Keratinocyte (primary cell): ENCODE results near the gene KCTD21. TPM values are rescaled to one million over a fixed set of nuclear protein-coding genes. Genes with fewer than 3 reads are reported as not detected.

ENCODE experiments used
- DNase-seq: peaks from one replicate; pipeline ENCODE4 v3.0.0-alpha.2; 2011; ENCODE audit warnings: low read depth, missing footprints, low spot score
- FAIRE-seq: peaks from 2 replicates; lab custom pipeline; 2011; peaks lifted over from hg19 to GRCh38; lab: Jason Lieb, UNC
- H2AFZ ChIP-seq: 2 replicates; pipeline ENCODE4 v1.6.0; 2012; ENCODE audit warnings: low read length, control low read depth, inconsistent platforms; ENCODE audit not compliant: control insufficient read depth
- H3K27ac ChIP-seq: 2 replicates; pipeline ENCODE4 v1.5.1; 2011; ENCODE audit warnings: low read length; ENCODE audit not compliant: control insufficient read depth, insufficient read depth
- H3K27me3 ChIP-seq: 3 replicates; pipeline ENCODE4 v1.6.0; 2011; ENCODE audit warnings: low read length; ENCODE audit not compliant: control insufficient read depth, insufficient read depth; ENCODE audit errors: extremely low read depth
- H3K36me3 ChIP-seq, 2 experiments: 2 replicates in 1 of 2; 3 replicates in 1 of 2; pipeline ENCODE4 v1.5.1; 2011; ENCODE audit warnings: low read length in 2 of 2, mild to moderate bottlenecking in 1 of 2; ENCODE audit not compliant: control insufficient read depth in 2 of 2, insufficient read depth in 2 of 2; ENCODE audit errors: extremely low read depth in 1 of 2
- H3K4me1 ChIP-seq: 3 replicates; pipeline ENCODE4 v1.5.1; 2011; ENCODE audit warnings: low read length; ENCODE audit not compliant: control insufficient read depth, insufficient read depth; ENCODE audit errors: extremely low read depth
- H3K4me2 ChIP-seq: 3 replicates; pipeline ENCODE4 v1.6.0; 2011; ENCODE audit warnings: low read depth, low read length; ENCODE audit not compliant: control insufficient read depth, insufficient read depth; ENCODE audit errors: extremely low read depth
- H3K4me3 ChIP-seq, 3 experiments: fragments of 200-600 bp in 1 of 3; sonication (generic) in 1 of 3; 2 replicates in 2 of 3; 3 replicates in 1 of 3; pipeline ENCODE4 v1.5.1; 2011 to 2016; ENCODE audit warnings: low read length in 3 of 3, mild to moderate bottlenecking in 3 of 3, control low read depth in 2 of 3, inconsistent platforms in 1 of 3, low read depth in 1 of 3, mixed read lengths in 1 of 3, mixed run types in 1 of 3, moderate library complexity in 1 of 3; ENCODE audit not compliant: control insufficient read depth in 2 of 3, insufficient read depth in 2 of 3; ENCODE audit errors: extremely low read depth in 1 of 3
- H3K79me2 ChIP-seq: 2 replicates; pipeline ENCODE4 v1.6.0; 2012; ENCODE audit warnings: low read length; ENCODE audit not compliant: control insufficient read depth, insufficient read depth
- H3K9ac ChIP-seq: 3 replicates; pipeline ENCODE4 v1.6.0; 2011; ENCODE audit warnings: low read length; ENCODE audit not compliant: control insufficient read depth, insufficient read depth; ENCODE audit errors: extremely low read depth
- H3K9me1 ChIP-seq: 3 replicates; pipeline ENCODE4 v1.6.0; 2011; ENCODE audit warnings: low read length; ENCODE audit not compliant: control insufficient read depth, insufficient read depth; ENCODE audit errors: extremely low read depth
- H3K9me3 ChIP-seq: 2 replicates; pipeline ENCODE4 v1.5.1; 2012; ENCODE audit warnings: low read depth, low read length; ENCODE audit not compliant: control insufficient read depth
- H4K20me1 ChIP-seq: 3 replicates; pipeline ENCODE4 v1.6.0; 2011; ENCODE audit warnings: low read length; ENCODE audit not compliant: control insufficient read depth, insufficient read depth; ENCODE audit errors: extremely low read depth
- EZH2 ChIP-seq: IDR thresholded peaks from one replicate; pipeline ENCODE4 v1.6.1; 2012; ENCODE audit warnings: inconsistent platforms, mild to moderate bottlenecking, low read length, moderate library complexity
- dilution Hi-C: fragments of 300-500 bp; cut with MboI; formaldehyde crosslinking; loops from one replicate; pipeline ENCODE4 v1.7.0; 2020; ENCODE audit warnings: low sequenced_read_pairs; ENCODE audit not compliant: extremely low pct_ligation_motif_present
- polyA plus RNA-seq, 5 experiments: library from polyadenylated mRNA; depleted of rRNA in 3 of 5; stranded (reverse) in 3 of 5; stranded (forward) in 1 of 5; unstranded in 1 of 5; fragments of >200 nt; gene quantifications; 1 replicate in 1 of 5; 2 replicates in 3 of 5; 3 replicates in 1 of 5; pipeline versions ENCODE4 v1.2.1 to v1.2.3, GENCODE V29; 2011 to 2012; ENCODE audit warnings: missing spikeins in 2 of 5, low read depth in 1 of 5, low replicate concordance in 1 of 5
- TF ChIP-seq, protein P1 (sequence below), 3 experiments: IDR thresholded peaks in 1 of 3; conservative IDR thresholded peaks in 1 of 3; optimal IDR thresholded peaks in 1 of 3; 2 replicates in 2 of 3; 3 replicates in 1 of 3; pipeline versions ENCODE3 to v1.5.1; 2011; ENCODE audit warnings: low read length in 3 of 3, mild to moderate bottlenecking in 3 of 3, moderate library complexity in 2 of 3, control low read depth in 1 of 3, inconsistent platforms in 1 of 3; ENCODE audit not compliant: insufficient read depth in 2 of 3; ENCODE audit errors: extremely low read depth in 1 of 3

Gene KCTD21
- polyA plus RNA-seq, 1 donor (not counting 4 experiments of a cell fraction or from before 2014, with no cell fraction given), result 10.4 TPM

DNA sequence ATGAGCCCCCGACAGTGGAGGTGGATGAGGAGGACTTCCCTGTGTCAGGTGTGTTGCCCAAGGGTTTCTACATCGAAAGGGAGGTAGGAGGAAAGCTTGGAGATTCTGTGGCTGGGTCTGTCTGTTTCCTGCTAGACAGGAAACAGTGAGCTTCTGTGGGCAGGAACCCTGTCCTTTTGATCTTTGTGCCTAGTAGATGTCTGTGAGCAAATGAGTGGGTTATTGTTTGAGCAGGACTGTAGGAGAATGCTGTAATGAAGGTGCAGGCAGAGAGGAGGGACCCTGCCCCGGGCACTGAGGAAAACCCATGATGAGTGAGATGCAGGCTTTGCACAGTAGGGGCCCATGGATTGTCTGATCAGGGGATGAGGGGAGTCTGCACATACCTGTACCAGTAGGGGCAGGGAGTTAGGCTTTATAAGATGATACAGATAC, 14.3 kb upstream of the KCTD21 start:
- Histone ChIP-seq H3K79me2 (no peaks in the 10 kb centered on the region), H4K20me1 (no peaks in the 10 kb centered on the region), H2AFZ (no peak overlapping the region), H3K4me2 (no peak overlapping the region), H3K4me3 (no peak overlapping the region), H3K9me3 (no peaks in the 10 kb centered on the region), H3K27ac (no peak overlapping the region), H3K4me1 (no peaks in the 10 kb centered on the region), H3K27me3 (no peaks in the 10 kb centered on the region), H3K9ac (no peak overlapping the region), H3K36me3 (peaks cover 0 to 30% of the 10 kb centered on the region in 2 experiments), H3K9me1 (no peaks in the 10 kb centered on the region)
- TF ChIP-seq, protein P1, sequence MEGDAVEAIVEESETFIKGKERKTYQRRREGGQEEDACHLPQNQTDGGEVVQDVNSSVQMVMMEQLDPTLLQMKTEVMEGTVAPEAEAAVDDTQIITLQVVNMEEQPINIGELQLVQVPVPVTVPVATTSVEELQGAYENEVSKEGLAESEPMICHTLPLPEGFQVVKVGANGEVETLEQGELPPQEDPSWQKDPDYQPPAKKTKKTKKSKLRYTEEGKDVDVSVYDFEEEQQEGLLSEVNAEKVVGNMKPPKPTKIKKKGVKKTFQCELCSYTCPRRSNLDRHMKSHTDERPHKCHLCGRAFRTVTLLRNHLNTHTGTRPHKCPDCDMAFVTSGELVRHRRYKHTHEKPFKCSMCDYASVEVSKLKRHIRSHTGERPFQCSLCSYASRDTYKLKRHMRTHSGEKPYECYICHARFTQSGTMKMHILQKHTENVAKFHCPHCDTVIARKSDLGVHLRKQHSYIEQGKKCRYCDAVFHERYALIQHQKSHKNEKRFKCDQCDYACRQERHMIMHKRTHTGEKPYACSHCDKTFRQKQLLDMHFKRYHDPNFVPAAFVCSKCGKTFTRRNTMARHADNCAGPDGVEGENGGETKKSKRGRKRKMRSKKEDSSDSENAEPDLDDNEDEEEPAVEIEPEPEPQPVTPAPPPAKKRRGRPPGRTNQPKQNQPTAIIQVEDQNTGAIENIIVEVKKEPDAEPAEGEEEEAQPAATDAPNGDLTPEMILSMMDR (optimal IDR thresholded peaks at IDR 0.05 in 1 of 3, IDR thresholded peaks at IDR 0.05 in 1 of 3, conservative IDR thresholded peaks at IDR 0.05 in 1 of 3; ENCODE audit: extremely low read depth in 1 of 3, insufficient read depth in 2 of 3, low read length in 3 of 3), result no peak
- no peak for TF ChIP-seq EZH2
- DNase-seq (no peak), FAIRE-seq (no peak)
- dilution Hi-C loops, result no loop called here

DNA sequence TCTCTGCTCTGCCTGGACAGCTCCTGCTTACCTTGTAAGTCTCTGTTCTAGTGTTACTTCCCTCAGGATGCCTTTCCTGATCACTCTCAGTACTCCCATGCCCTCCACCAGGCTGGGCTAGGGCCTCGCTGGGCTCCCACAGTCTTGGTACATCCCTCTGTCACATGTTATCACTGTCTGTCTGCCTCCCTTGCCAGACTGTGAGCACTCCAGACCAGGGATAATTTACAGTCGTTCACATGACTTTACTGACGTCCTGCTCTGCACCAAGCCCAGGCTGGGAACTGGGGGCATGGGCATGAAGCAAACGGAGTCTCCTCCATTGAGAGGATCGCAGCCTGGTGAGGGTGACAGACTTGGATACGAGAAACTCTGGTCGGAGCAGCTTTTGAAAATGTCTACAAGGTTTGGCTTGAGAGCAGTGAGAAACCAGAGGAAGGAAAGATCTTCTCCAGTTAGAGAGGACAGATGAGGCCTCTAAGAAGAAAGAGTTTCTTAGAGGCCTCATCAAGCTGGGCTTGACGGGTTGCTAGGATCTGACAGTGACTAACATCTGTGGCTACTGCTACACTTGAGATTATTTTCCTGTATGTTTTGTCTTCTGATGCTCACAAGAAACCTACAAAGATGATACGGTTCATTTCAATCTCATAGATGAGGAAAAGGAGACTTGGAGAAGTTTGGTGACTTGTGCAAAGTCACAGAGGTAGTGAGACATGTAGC, 12.8 kb upstream of the KCTD21 start:
- no peaks in the 10 kb centered on the region for H3K27me3 ChIP-seq

More for the DNA sequence above, 12.8 kb upstream of the KCTD21 start:
- no peak for DNase-seq
- no peak overlapping the region for H2AFZ ChIP-seq
- no peaks in the 10 kb centered on the region for H3K9me3 ChIP-seq
- H3K9ac ChIP-seq, result no peak overlapping the region
- no peak for FAIRE-seq
- no peak overlapping the region for H3K27ac ChIP-seq
- H3K4me1 ChIP-seq, result no peaks in the 10 kb centered on the region
- no peaks in the 10 kb centered on the region for H3K9me1 ChIP-seq
- TF ChIP-seq, protein P1 (optimal IDR thresholded peaks at IDR 0.05 in 1 of 3, IDR thresholded peaks at IDR 0.05 in 1 of 3, conservative IDR thresholded peaks at IDR 0.05 in 1 of 3; ENCODE audit: extremely low read depth in 1 of 3, insufficient read depth in 2 of 3, low read length in 3 of 3), result no peak
- no peak for TF ChIP-seq EZH2
- H4K20me1 ChIP-seq, result peaks cover 3% of the 10 kb centered on the region
- H3K36me3 ChIP-seq, result peaks cover 0 to 31% of the 10 kb centered on the region in 2 experiments
- no peak overlapping the region for H3K4me3 ChIP-seq
- dilution Hi-C loops, result no loop called here
- H3K79me2 ChIP-seq, result peaks cover 2% of the 10 kb centered on the region
- H3K4me2 ChIP-seq, result no peak overlapping the region
